AG04450 (cell line): ENCODE data around the gene MBTPS1. TPM values are rescaled to one million over a fixed set of nuclear protein-coding genes. Genes with fewer than 3 reads are reported as not detected.

Experiments used
- CTCF ChIA-PET: fragments of 300-600, 350-600 bp; formaldehyde crosslinking; extraction: SDS; loops from one replicate; lab custom pipeline; 2022; ENCODE audit warnings: antibody characterized with exemption, inconsistent platforms; lab: Charles Lee
- POLR2A ChIA-PET: fragments of 350-600 bp; formaldehyde crosslinking; extraction: SDS; loops from one replicate; lab custom pipeline; 2021; ENCODE audit warnings: antibody characterized with exemption, inconsistent platforms; lab: Yijun Ruan, JAX
- DNase-seq: peaks from one replicate; pipeline ENCODE4 v3.0.0-alpha.2; 2011; ENCODE audit warnings: low read depth, low spot score
- H3K27ac ChIP-seq: one replicate; pipeline ENCODE4 v1.5.1; 2012; ENCODE audit warnings: low read depth, low read length, control low read depth
- H3K27me3 ChIP-seq: one replicate; pipeline ENCODE4 v1.6.0; 2012; ENCODE audit warnings: low read length; ENCODE audit not compliant: control insufficient read depth, insufficient read depth
- H3K4me3 ChIP-seq: 2 replicates; pipeline ENCODE4 v1.5.1; 2011; ENCODE audit warnings: mild to moderate bottlenecking, low read depth, low read length, control low read depth
- H3K9me3 ChIP-seq: 2 replicates; pipeline ENCODE4 v1.5.1; 2012; ENCODE audit warnings: low read length; ENCODE audit not compliant: control insufficient read depth, insufficient read depth
- CTCF ChIP-seq: IDR thresholded peaks from 2 replicates; pipeline ENCODE4 v1.5.1; 2011; ENCODE audit warnings: low read depth, low read length, control low read depth, inconsistent platforms
- polyA minus RNA-seq: library from RNA; depleted of rRNA, polyadenylated mRNA; stranded (reverse); fragments of >200 nt; gene quantifications from 2 replicates; pipeline ENCODE4 v1.2.3, GENCODE V29; 2011; rRNA and poly(A)+ RNA removed
- polyA plus RNA-seq: library from polyadenylated mRNA; depleted of rRNA; stranded (reverse); fragments of >200 nt; gene quantifications from 2 replicates; pipeline ENCODE4 v1.2.3, GENCODE V29; 2011; rRNA removed

MBTPS1 gene
- 92.1 and 116 TPM in 2 replicates for polyA plus RNA-seq
- polyA minus RNA-seq = 111 and 125 TPM in 2 replicates

DNA sequence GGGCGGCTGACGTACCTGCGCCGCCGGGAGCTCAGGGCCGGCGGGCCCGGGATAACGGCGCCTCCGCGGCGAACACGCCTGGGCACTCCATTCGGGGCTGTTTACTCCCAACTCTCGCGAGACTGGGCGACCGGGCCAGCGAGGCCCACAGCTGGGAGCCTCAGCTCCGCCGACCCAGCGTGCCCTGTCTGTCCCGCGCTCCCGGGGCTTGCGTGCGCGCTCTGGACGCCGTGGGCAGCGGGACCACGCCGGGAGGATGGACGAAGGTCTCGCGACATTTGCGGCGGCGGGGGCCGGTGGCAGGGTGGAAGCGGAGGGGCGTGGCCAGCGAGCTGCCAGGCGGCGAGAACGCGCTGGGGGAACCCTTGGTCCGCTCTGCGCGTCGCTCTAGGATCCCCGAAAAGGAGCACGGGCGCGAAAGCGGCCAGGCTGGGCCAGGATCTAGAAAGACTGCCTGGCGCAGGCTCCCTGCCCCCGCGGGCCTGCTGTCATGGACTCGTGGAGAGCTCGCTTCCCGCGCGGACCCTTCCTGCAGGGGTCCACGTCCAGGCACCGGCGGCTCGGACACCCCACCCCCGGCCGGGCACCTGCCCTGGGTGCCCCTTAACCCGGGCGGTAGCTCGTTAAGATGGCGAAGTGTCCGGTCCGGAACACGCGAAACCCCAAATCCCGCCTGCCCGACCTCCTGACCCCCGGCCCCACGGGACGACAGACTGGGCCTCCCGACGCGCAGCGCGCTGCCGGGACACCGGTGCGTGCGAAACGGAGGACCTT lies at the start of gene MBTPS1:
Gene MBTPS1, minus strand, starts transcription at position 223 of the 774 bp plus-strand sequence. CDS start 15,159 bp downstream, outside the sequence.
- H3K9me3 ChIP-seq = no peaks in the 10 kb centered on the region; the same call in 1 of the 2 replicates
- TF ChIP-seq CTCF = no peak
- peak; percentile 96 for DNase-seq
- no peaks in the 10 kb centered on the region for H3K27me3 ChIP-seq
- peak within 1 kb of the TSS; percentile 95 for H3K4me3 ChIP-seq
- ChIA-PET CTCF (interaction anchor here (0.5 to 3.2 kb wide), 9 partner anchors 10 to 394 kb away, joined by 3 to 24 read pairs (median 4); partner anchors contain the start of gene TAF1C), POLR2A (interaction anchor here (0.7 to 2.1 kb wide), 8 partner anchors 10 to 70 kb away, joined by 3 to 8 read pairs (median 6); partner anchors contain the start of genes DNAAF1, HSDL1 and TAF1C)
- H3K27ac ChIP-seq = peak within 1 kb of the TSS; percentile 73

DNA sequence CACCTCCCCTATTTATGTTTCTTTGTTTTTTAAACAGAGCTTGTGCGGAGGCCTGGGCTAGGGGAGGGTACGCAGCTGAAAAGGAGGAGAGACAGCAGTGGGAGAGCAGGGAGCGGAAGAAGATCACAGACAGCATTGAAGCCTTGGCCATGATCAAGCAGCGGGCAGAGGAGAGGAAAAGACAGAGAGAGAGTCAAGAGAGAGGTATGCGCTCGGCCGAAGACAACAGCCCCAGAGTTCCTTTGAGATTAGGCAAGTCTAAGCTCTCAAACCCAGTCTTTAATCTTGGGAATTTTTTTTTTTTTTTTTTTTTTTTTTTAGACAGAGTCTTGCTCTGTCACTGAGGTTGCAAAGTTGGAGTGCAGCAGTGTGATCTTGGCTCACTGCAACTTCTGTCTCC lies 49.0 kb upstream of the MBTPS1 start:
- Histone ChIP-seq H3K27ac (no peak overlapping the region), H3K4me3 (no peak overlapping the region), H3K9me3 (no peaks in the 10 kb centered on the region), H3K27me3 (peaks cover 36% of the 10 kb centered on the region)
- POLR2A ChIA-PET = no interaction called here
- CTCF ChIA-PET = interaction anchor here (0.7 to 1.8 kb wide), 4 partner anchors 10 to 209 kb away, joined by 3 to 5 read pairs (median 4); partner anchors contain the start of gene TAF1C
- no peak for DNase-seq
- TF ChIP-seq CTCF = no peak

DNA sequence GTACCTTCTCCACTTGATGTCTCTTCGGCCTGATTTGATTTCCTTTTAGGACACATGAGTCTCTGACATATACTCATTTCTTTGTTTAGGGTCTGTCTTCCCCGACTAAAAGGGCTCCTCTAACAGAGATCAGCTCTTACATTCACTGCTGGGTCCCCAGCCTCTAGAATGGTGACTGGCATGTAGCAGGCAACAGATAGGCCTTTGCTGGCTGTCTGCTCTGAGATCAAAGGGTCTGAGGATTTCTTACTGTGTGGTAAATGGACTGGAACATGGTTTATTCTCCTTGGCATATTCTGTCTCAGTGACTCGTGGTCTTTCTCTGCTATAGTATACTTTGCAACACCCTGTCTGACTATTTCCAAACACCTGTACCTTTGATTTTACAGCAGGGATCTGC lies 45.1 kb upstream of the MBTPS1 start:
- TF ChIP-seq CTCF = no peak
- no peak for DNase-seq
- Histone ChIP-seq H3K27ac (no peak overlapping the region), H3K27me3 (peaks cover 56% of the 10 kb centered on the region), H3K4me3 (no peak overlapping the region), H3K9me3 (no peaks in the 10 kb centered on the region)
- ChIA-PET CTCF (interaction anchor here (1.5 to 1.7 kb wide), 3 partner anchors 14 to 96 kb away, joined by 5 to 9 read pairs (median 7); partner anchors contain the start of gene TAF1C), POLR2A (no interaction called here)

- ChIA-PET POLR2A (interaction anchor here (0.8 kb wide), 1 partner anchor 14 kb away, joined by 3 read pairs; no protein-coding TSS in a partner anchor), CTCF (interaction anchor here (0.6 to 1.7 kb wide), 4 partner anchors 12 to 95 kb away, joined by 3 to 9 read pairs (median 6); partner anchors contain the start of gene TAF1C)
- Histone ChIP-seq H3K27me3 (peaks cover 56% of the 10 kb centered on the region), H3K27ac (no peak overlapping the region), H3K9me3 (no peaks in the 10 kb centered on the region; the same call in 1 of the 2 replicates), H3K4me3 (no peak overlapping the region)
- no peak for DNase-seq
- TF ChIP-seq CTCF = no peak
Measured at GRCh38 chr16:84161037-84161436, 44.3 kb upstream of the MBTPS1 start.
